GM12872 (cell line): Measurements from ENCODE around the gene LIPG.

Experiments
- TF ChIP-seq, protein P1 (sequence below): IDR thresholded peaks from 3 replicates; pipeline ENCODE4 v1.5.1; 2011; ENCODE audit warnings: low read depth, mild to moderate bottlenecking, low read length, moderate library complexity; ENCODE audit not compliant: insufficient read depth

Gene LIPG

GRCh38 chr18:49537232-49537896 lies 24.5 kb upstream of the LIPG start:
- TF ChIP-seq, protein P1, sequence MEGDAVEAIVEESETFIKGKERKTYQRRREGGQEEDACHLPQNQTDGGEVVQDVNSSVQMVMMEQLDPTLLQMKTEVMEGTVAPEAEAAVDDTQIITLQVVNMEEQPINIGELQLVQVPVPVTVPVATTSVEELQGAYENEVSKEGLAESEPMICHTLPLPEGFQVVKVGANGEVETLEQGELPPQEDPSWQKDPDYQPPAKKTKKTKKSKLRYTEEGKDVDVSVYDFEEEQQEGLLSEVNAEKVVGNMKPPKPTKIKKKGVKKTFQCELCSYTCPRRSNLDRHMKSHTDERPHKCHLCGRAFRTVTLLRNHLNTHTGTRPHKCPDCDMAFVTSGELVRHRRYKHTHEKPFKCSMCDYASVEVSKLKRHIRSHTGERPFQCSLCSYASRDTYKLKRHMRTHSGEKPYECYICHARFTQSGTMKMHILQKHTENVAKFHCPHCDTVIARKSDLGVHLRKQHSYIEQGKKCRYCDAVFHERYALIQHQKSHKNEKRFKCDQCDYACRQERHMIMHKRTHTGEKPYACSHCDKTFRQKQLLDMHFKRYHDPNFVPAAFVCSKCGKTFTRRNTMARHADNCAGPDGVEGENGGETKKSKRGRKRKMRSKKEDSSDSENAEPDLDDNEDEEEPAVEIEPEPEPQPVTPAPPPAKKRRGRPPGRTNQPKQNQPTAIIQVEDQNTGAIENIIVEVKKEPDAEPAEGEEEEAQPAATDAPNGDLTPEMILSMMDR, result no peak

- TF ChIP-seq, protein P1, result no peak
Observed at GRCh38 chr18:49544362-49544761, 17.5 kb upstream of the LIPG start.

GRCh38 chr18:49546278-49546677 lies 15.6 kb upstream of the LIPG start:
- TF ChIP-seq, protein P1, result no peak

DNA sequence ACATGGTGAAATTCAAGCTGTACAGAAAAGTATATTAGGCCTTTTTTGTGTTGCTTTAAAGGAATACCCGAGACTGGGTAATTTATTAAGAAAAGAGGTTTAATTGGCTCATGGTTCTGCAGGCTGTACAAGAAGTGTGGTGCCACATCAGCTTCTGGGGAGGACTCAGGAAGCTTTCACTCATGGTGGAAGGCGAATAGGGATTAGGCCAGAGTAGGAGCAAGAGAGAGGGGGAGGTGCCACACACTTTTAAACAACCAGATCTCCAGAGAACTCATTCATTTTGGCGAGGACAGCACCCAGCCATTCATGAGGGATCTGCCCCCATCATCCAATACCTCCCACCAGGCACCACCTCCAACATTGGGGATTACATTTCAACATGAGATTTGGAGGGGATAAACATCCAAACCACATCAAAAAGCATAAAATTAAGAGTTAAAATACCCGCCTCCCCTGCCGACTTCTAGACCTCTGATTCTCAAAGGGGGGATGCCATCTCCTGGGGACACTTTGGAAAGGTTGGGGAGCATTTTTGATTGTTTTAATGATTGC lies 15.1 kb upstream of the LIPG start:
- TF ChIP-seq, protein P1, result no peak

DNA sequence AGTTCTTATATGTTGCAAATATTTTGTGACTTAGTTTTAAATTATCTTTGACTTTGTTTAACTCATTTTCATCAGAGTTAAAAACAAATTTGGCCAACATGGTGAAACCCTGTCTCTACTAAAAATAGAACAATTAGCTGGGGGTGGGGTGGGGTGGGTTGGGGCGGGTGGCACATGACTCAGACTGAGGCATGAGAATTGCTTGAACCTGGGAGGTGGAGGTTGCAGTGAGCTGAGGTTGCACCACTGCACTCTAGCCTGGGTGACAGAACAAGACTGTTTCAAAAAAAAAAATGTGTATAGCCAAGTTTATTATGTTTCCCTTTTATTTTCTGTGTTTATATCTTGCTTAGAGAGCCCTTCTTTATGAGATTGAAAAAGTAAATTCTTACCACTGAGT lies 14.2 kb upstream of the LIPG start:
- TF ChIP-seq, protein P1, result no peak

DNA sequence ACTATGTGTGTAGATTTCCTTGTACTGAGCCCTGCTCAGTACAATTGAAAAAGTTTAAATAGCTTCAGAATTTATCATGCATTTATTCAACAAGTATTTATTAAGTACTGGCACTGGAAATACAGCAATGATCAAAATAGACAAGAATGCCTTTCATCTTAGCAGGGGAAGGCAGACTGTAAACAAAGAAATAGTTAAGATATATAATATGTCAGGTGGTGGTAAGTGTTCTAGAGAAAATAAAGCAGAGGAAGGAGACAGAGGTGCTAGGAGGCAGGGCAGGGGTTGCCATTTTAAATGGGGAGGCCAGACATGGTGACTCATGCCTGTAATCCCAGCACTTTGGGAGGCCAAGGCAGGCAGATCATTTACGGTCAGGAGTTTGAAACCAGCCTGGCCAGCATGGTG lies 13.6 kb upstream of the LIPG start:
- TF ChIP-seq, protein P1, result no peak

- TF ChIP-seq, protein P1, result no peak
Observed at GRCh38 chr18:49550621-49551339, 11.1 kb upstream of the LIPG start.
